GM18951 (cell line): ENCODE data around the gene RNASEH2C.
"Not testable (repeated sequence)": the region's sequence is repeated elsewhere in the genome, so short reads cannot be mapped to it uniquely, and the experiment has no call there.

ENCODE experiments used
- POLR2A ChIP-seq: IDR thresholded peaks from 4 replicates; pipeline ENCODE4 v1.6.1; 2011; ENCODE audit warnings: mild to moderate bottlenecking; ENCODE audit not compliant: insufficient read length, insufficient read depth; ENCODE audit errors: extremely low read depth
- in situ Hi-C: fragments of 300-500 bp; cut with MboI; formaldehyde crosslinking; loops from one replicate; pipeline ENCODE4 v1.12.0; 2022; ENCODE audit warnings: low sequenced_read_pairs, mixed read lengths, inconsistent platforms; ENCODE audit not compliant: unreplicated experiment

RNASEH2C gene

DNA sequence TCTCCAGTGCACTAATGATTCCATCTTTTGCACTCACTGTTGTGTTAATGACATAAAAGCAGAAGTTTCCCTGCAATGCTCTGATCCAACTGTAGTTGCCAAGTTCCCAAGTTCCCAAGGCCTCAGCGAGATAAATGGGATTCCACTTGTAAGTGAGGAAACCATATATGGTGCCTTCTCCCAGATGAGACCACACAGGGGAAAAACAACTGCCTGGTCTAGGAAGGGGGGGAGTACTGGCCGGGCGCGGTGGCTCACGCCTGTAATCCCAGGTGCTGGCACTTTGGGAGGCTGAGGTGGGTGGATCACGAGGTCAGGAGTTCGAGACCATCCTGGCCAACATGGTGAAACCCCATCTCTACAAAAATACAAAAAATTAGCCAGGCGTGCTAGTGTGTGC lies 34.6 kb downstream of the RNASEH2C start:
- in situ Hi-C loops = no loop called here
- no peak for TF ChIP-seq POLR2A

DNA sequence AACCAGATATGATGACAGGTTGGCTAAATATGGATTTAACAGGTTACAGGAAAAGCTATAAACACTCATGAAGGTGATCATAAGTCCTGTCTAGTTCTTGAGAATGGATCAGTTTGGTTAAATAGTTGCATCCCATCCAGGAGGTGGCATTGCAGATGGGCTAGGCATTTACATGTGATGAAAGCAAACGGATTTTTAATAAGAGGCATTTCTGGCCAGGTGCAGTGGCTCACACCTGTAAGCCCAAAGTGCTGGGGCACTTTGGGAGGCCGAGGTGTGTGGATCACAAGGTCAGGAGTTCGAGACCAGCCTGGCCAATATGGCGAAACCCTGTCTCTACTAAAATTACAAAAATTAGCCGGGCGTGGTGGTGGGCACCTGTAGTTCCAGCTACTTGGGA lies 37.1 kb downstream of the RNASEH2C start:
- in situ Hi-C loops = not testable (repeated sequence)

- in situ Hi-C loops = no loop called here
- no peak for TF ChIP-seq POLR2A
These were observed 40.3 kb downstream of the RNASEH2C start for GRCh38 chr11:65680192-65680743.

DNA sequence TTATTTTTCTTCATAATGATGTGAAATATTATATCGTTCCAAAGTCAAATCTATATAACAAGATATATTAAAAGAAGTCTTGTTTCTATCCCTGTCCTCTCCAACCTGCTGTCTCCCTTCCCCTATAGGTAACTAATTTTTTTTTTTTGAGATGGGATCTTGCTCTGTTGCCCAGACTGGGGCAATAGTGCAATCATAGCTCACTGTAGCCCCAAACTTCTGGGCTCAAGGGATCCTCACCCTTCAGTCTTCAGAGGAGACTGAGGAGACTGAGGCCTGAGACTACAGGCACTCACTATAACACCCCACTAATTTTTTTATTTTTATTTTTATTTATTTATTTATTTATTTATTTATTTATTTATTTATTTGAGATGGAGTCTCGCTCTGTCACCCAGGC lies 47.6 kb downstream of the RNASEH2C start:
- in situ Hi-C loops = no loop called here
- no peak for TF ChIP-seq POLR2A

GRCh38 chr11:65672180-65672860 lies 48.3 kb downstream of the RNASEH2C start:
- in situ Hi-C loops = no loop called here
- TF ChIP-seq POLR2A = no peak
